H1 (cell line): ENCODE data around the gene RGS16. TPM values are rescaled to one million over a fixed set of nuclear protein-coding genes. Genes with fewer than 3 reads are reported as not detected.

Experiments
- CHD7 ChIP-seq: fragments of 300-600 bp; sonication (generic); IDR thresholded peaks from 2 replicates; pipeline ENCODE4 v1.7.1; 2012; ENCODE audit warnings: low read length, moderate library complexity, mild to moderate bottlenecking, inconsistent platforms; ENCODE audit not compliant: insufficient replicate concordance
- SAP30 ChIP-seq: fragments of 300-600 bp; sonication (generic); IDR thresholded peaks from 2 replicates; pipeline ENCODE4 v1.7.1; 2012; ENCODE audit warnings: low read length, moderate library complexity, mild to moderate bottlenecking, inconsistent platforms; ENCODE audit not compliant: insufficient read depth, insufficient replicate concordance
- SRF ChIP-seq: IDR thresholded peaks from 2 replicates; pipeline ENCODE4 v1.6.1; 2011; ENCODE audit warnings: mild to moderate bottlenecking, low read depth, low read length, moderate library complexity
- polyA plus RNA-seq, 7 experiments: library from polyadenylated mRNA; depleted of rRNA in 3 of 7; stranded (reverse) in 5 of 7; unstranded in 2 of 7; fragments of >200 nt in 5 of 7; fragments of 200-250 nt in 2 of 7; gene quantifications; 1 replicate in 5 of 7; 2 replicates in 1 of 7; 4 replicates in 1 of 7; pipeline versions ENCODE4 v1.2.1 to v1.2.3, GENCODE V29; 2011 to 2013; ENCODE audit warnings: missing spikeins in 2 of 7, mixed read lengths in 2 of 7
- total RNA-seq: library from RNA; stranded (reverse); fragmentation: NEBNext Ultra II Directional; extraction: Animal tissue kit (Norgen Biotek cat#: 25700); gene quantifications from 2 replicates; pipeline ENCODE4 v1.2.1, GENCODE V29; 2021

The RGS16 gene
- total and polyA plus RNA-seq, 2 of the 8 experiments (the other 6 are each of a cell fraction or from before 2014, with no cell fraction given) = 5.7 to 9.8 TPM

GRCh38 chr1:182629080-182629479 is 24.9 kb upstream of the RGS16 start (continued):
- TF ChIP-seq CHD7 = no peak
- TF ChIP-seq SAP30 = no peak
- no peak for TF ChIP-seq SRF
